Effector memory CD4-positive, alpha-beta T cell (primary cell): ENCODE results near the gene IL23A.
"Not testable (repeated sequence)": the region's sequence is repeated elsewhere in the genome, so short reads cannot be mapped to it uniquely, and the experiment has no call there.

Experiments
- DNase-seq, 3 donors: peaks; one replicate each; pipeline ENCODE4 v3.0.0-alpha.2; 2020
- H3K27ac ChIP-seq: 2 replicates; pipeline ENCODE4 v1.7.0; 2013; ENCODE audit warnings: mild to moderate bottlenecking, low read length, moderate library complexity; ENCODE audit not compliant: insufficient read depth, poor library complexity, severe bottlenecking
- H3K27me3 ChIP-seq: replicated peaks from 2 replicates; pipeline ENCODE4 v1.7.0; 2013; ENCODE audit warnings: mild to moderate bottlenecking, low read length; ENCODE audit not compliant: insufficient read depth, control insufficient read depth, poor library complexity, severe bottlenecking
- H3K36me3 ChIP-seq: 2 replicates; pipeline ENCODE4 v1.7.0; 2013; ENCODE audit warnings: mild to moderate bottlenecking, low read length, moderate library complexity; ENCODE audit not compliant: control insufficient read depth, insufficient read depth
- H3K4me1 ChIP-seq: 2 replicates; pipeline ENCODE4 v1.7.0; 2013; ENCODE audit warnings: low read length, mild to moderate bottlenecking; ENCODE audit not compliant: control insufficient read depth, insufficient read depth, poor library complexity, severe bottlenecking
- H3K4me3 ChIP-seq: 2 replicates; pipeline ENCODE4 v1.7.0; 2013; ENCODE audit warnings: low read length, low read depth, mild to moderate bottlenecking; ENCODE audit not compliant: insufficient read depth, poor library complexity, severe bottlenecking
- H3K9me3 ChIP-seq: 2 replicates; pipeline ENCODE4 v1.7.0; 2013; ENCODE audit warnings: mild to moderate bottlenecking, low read length, moderate library complexity; ENCODE audit not compliant: control insufficient read depth

The IL23A gene

DNA sequence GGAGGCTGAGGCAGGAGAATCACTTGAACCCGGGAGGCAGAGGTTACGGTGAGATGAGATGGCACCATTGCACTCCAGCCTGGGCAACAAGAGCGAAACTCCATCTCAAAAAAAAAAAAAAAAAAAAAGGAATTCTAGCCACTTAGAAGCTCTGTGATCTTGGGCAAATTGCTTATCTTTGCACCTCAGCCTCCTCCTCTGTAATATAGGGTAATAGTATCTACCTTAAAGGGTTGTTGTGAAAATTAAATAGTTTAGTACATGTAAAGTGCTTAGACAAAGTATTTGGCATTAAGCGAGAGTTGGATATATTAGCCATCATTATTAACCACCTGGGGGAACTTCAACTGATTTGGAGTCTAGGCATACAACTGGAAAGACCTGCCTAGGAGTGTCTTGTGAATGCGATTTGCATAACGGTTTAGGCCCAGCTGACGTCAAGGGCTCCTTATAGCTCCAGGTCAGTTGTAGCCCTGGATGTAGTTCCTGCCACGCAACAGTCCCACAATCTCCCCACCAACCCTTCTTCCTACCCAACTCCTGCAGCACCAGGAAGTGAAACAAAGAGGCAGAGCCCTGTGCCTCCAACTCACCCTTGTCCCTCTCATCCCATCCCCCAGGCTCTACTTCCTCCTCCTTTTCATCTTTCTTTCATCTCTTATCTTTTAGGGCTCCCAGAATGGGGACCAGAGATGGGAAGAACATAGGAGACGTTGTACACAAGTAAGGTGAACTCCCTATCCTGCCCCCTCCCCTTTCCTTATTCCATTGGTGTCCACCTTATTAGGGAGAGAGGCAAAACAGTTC is 2.1 kb upstream of the IL23A start:
- H3K4me3 ChIP-seq: no peak overlapping the region
- peaks cover 51% of the 10 kb centered on the region for H3K4me1 ChIP-seq
- H3K36me3 ChIP-seq: no peaks in the 10 kb centered on the region
- DNase-seq: no peak
- H3K27me3 ChIP-seq: no peaks in the 10 kb centered on the region
- no peak overlapping the region for H3K27ac ChIP-seq
- H3K9me3 ChIP-seq: no peaks in the 10 kb centered on the region

DNA sequence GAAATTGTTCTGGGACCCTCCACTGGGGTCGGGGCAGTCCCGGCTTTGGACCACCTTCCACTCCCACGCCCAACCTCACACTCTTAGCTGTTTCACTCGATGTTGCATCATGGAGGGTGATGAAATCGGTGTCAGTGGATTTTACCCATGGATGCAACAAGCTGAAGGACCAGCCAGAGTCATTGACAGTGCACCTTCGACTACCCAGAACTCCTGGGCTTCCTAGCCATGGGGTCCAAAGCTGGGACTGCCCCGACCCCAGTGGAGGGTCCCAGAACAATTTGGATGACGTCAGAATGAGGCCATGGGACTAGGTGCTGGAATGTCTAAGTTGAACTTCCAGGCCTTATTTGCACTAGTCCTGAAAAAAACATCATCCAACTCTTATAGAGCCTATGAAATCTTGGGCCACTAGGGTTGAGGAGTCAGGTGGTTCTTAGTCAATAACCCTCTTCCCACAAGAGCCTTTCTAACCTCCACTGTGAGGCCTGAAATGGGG is 882 bp upstream of the IL23A start:
- H3K4me1 ChIP-seq: peaks cover 47% of the 10 kb centered on the region
- H3K27me3 ChIP-seq: no peaks in the 10 kb centered on the region
- H3K4me3 ChIP-seq: no peak overlapping the region
- H3K9me3 ChIP-seq: no peaks in the 10 kb centered on the region
- peaks cover 7% of the 10 kb centered on the region for H3K36me3 ChIP-seq
- H3K27ac ChIP-seq: peak overlapping the region; percentile 94
- DNase-seq: no peak

DNA sequence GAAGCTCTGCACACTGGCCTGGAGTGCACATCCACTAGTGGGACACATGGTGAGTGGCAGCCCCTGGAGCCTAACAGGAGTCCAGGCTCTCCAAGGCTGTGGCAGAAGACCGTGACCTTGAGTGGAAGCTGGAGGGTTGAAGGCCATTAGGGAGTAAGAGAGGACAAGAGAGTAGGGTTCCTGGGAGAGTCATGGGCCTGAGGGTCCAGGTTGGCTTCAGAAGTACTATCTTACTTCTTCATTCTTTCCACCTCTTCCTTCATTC is 406 bp downstream of the IL23A start:
- no peak for DNase-seq
- peak overlapping the region; percentile 59 for H3K4me3 ChIP-seq
- peaks cover 39% of the 10 kb centered on the region for H3K4me1 ChIP-seq

DNA sequence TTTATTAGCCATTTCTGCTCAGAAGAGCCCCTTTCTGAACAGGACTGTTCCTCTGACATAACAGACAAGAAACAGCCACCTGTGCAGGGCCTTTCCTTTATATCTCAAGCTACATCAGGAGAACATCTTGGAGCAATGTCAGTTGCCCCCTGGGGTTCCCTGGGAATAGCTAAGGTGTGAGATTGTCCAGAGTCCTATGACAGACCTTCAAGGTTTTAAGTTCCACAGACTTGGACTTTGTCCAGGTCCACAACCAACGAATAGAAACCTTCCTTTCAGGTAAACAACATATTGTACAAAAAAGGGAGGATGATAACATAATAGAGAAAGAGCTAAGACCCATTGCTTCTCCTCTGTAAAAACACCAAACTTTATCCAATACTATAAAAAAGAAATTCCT is 2.9 kb downstream of the IL23A start:
- H3K4me3 ChIP-seq: no peak overlapping the region
- peaks cover 32% of the 10 kb centered on the region for H3K4me1 ChIP-seq
- peaks cover 30% of the 10 kb centered on the region for H3K36me3 ChIP-seq
- peak overlapping the region; percentile 46 for H3K27ac ChIP-seq
- H3K27me3 ChIP-seq: no peaks in the 10 kb centered on the region
- no peaks in the 10 kb centered on the region for H3K9me3 ChIP-seq
- no peak for DNase-seq

More for the DNA sequence above, 406 bp downstream of the IL23A start:
- Histone ChIP-seq H3K27me3 (no peaks in the 10 kb centered on the region), H3K9me3 (no peaks in the 10 kb centered on the region), H3K27ac (peak overlapping the region; percentile 94), H3K36me3 (peaks cover 20% of the 10 kb centered on the region)

DNA sequence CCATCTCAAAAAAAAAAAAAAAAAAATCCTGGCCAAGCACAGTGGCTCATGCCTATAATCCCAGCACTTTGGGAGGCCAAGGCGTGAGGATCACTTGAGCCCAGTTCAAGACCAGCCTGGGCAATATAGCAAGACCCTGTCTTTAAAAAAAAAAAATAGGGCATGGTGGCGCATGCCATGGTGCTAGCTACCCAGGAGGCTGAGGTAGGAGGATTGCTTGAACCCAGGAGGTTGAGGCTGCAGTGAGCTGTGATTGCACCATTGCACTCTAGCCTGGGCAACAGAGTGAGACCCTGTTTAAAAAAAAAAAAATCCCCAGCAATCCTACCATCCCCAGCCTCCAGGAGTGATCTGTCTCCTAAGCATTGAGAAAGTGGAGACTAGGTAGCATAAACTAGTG is 3.6 kb downstream of the IL23A start:
- H3K27me3 ChIP-seq, H3K9me3 ChIP-seq, DNase-seq, H3K4me3 ChIP-seq: not testable (repeated sequence)
- peak overlapping the region; percentile 32 for H3K27ac ChIP-seq
- peaks cover 32% of the 10 kb centered on the region for H3K4me1 ChIP-seq
- peaks cover 37% of the 10 kb centered on the region for H3K36me3 ChIP-seq

DNA sequence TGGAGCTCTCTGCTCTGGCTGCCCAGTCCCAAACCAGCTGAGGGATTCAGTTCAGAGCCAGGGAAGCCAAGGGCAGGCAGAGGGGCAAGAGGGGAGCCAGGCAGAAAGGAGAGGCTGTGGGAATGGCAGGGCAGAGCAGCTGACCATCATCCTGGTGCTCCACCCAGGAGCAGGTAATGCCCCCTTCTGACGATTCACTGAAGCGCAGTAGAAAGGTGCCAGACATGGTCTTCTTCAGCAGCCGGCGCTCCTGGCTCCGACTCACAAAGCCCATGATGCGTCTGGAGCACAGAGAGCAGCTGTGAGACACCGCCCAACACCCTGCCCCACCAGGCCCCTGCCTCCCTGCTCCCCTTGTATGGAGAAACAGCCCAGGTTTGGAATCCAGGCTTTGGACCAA is 8.0 kb downstream of the IL23A start:
- Histone ChIP-seq H3K36me3 (peaks cover 78% of the 10 kb centered on the region), H3K4me3 (no peak overlapping the region)

DNA sequence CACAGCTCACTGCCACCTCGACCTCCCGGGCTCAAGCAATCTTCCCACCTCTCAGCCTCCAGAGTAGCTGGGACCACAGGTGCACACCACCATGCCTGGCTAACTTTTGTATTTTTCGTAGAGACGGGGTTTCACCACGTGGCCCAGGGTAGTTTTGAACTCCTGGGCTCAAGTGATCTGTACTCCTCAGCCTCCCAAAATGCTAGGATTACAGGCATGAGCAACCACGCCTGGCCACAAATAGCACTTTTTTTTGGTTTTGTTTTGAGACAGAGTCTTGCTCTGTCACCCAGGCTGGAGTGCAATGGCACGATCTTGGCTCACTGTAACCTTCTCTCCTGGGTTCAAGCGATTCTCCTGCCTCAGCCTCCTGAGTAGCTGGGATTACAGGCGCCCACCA is 8.6 kb downstream of the IL23A start:
- not testable (repeated sequence) for H3K9me3 ChIP-seq, H3K27me3 ChIP-seq, H3K27ac ChIP-seq, DNase-seq, H3K4me3 ChIP-seq, H3K4me1 ChIP-seq
- peaks cover 78% of the 10 kb centered on the region for H3K36me3 ChIP-seq

More for the DNA sequence above, 8.0 kb downstream of the IL23A start:
- H3K4me1 ChIP-seq: no peaks in the 10 kb centered on the region
- no peaks in the 10 kb centered on the region for H3K27me3 ChIP-seq
- H3K27ac ChIP-seq: no peak overlapping the region
- H3K9me3 ChIP-seq: no peaks in the 10 kb centered on the region
- no peak for DNase-seq

DNA sequence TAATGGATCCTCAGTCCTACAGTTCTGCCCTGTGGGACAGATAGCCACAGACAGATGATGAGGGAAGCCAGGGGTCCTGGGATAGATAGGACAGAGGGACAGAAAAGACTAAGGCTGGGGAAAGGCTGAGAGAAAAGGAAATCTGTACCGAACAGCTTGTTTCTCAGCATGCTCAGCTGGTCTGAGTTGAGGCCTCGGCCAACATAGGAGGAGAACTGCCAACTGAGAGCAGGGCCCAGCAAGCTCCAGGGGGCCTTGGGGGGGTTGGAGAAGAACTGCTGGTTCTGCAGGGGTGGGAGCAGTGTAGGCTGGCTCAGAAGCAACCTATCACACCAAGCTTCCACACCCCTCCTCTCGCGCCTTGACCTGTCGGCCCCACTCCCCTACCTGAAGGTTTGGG is 10.1 kb downstream of the IL23A start:
- Histone ChIP-seq H3K27me3 (no peaks in the 10 kb centered on the region), H3K9me3 (no peaks in the 10 kb centered on the region), H3K27ac (no peak overlapping the region), H3K4me3 (no peak overlapping the region), H3K36me3 (peaks cover 68% of the 10 kb centered on the region), H3K4me1 (no peaks in the 10 kb centered on the region)
- no peak for DNase-seq

DNA sequence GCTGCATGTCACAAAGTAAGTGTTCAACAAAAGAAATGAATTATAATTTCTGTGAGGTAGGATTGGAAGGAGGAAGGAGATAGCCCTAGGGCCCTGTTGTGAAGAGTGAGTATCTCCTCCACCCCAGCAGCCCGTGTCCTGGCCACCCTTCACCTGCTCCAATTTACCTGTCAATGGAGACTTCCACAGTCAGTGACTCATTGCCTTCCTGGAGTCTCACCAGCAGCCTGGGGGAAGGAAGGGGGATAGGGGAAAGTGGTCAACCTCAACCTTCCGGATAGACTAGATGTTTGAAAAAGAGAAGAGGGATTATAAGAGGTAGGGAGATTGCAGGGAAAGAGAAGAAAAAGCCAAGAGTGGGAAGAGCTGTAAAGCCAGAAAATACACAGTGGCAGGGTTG is 12.0 kb downstream of the IL23A start:
- no peaks in the 10 kb centered on the region for H3K27me3 ChIP-seq
- no peaks in the 10 kb centered on the region for H3K9me3 ChIP-seq
- no peak overlapping the region for H3K27ac ChIP-seq
- H3K36me3 ChIP-seq: peaks cover 81% of the 10 kb centered on the region
- no peak for DNase-seq
- H3K4me1 ChIP-seq: no peaks in the 10 kb centered on the region
- no peak overlapping the region for H3K4me3 ChIP-seq

DNA sequence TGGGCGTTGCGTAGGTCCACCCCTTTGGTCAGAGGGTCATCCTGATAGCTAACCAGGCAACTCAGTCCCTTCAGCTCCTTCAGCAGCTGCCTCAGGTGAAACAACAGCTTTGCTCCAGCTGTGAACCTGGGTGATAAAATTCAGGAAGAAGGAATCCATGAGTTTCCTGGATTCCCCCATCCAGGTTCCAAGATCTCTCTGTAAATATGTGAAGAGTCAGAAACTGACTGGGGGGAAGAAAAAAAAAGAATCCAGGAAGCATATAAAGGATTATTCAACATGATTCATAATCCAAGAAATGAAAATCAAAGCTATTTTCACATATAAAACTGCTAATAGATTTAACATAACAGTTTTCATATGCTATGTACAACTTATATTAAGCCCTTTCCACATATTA is 12.6 kb downstream of the IL23A start:
- DNase-seq: no peak
- no peaks in the 10 kb centered on the region for H3K4me1 ChIP-seq
- H3K27ac ChIP-seq: no peak overlapping the region
- H3K4me3 ChIP-seq: no peak overlapping the region
- H3K36me3 ChIP-seq: peaks cover 81% of the 10 kb centered on the region
- H3K9me3 ChIP-seq: no peaks in the 10 kb centered on the region
- H3K27me3 ChIP-seq: no peaks in the 10 kb centered on the region
